HG02852 (cell line): ENCODE data around the gene GABRG3.

Experiments used
- ATAC-seq: cut with Tn5 transposase; IDR thresholded peaks from one replicate; pipeline ENCODE4 v1.9.1; 2021; ENCODE audit warnings: mild to moderate bottlenecking, moderate library complexity; ENCODE audit not compliant: unreplicated experiment

The GABRG3 gene

DNA sequence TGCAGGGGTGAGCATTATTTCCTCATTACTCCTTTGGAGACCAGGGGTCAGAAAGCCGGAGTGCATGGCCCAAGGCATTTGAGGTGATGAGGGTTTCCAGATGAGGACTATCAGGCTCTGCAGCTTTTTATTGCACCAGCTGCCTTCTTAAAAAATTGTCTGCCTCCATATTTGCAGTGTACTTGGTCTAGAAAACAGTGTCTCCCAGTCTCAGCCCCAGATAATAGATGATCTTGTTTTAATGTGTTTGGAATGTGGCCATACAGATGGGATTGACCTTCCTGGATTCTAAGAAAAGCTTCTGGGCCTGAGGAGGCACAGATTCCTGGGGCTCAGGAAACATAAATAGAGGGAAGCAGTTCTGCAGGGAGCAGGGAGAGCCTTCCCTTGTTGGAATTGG, 123.3 kb downstream of the GABRG3 start:
- ATAC-seq: no peak

- no peak for ATAC-seq
These were observed 125.1 kb downstream of the GABRG3 start for GRCh38 chr15:27095886-27096624.

DNA sequence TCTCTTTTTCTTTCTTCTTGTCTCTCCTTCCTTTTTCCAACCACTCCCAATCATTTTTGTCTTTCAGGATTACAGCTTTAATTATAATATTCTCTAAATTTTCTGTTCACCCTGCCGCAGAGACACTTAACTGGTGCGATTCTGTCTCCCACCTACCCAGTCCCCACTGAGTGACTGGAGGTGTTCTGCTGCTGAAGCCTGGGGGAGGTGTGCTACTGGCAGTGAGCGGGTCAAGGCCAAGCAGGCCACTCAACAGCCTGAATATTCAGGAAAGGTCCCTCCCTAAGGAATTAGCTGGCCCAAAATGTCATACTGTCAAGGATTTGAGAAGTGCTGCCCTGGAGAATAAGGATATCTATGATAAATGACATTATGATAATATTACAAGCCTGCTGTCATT, 126.5 kb downstream of the GABRG3 start:
- no peak for ATAC-seq

- ATAC-seq: no peak
These were observed 131.0 kb downstream of the GABRG3 start for GRCh38 chr15:27101982-27102381.

GRCh38 chr15:27111323-27111722, 140.3 kb downstream of the GABRG3 start:
- no peak for ATAC-seq

GRCh38 chr15:27114473-27114872, 143.5 kb downstream of the GABRG3 start:
- ATAC-seq: no peak

DNA sequence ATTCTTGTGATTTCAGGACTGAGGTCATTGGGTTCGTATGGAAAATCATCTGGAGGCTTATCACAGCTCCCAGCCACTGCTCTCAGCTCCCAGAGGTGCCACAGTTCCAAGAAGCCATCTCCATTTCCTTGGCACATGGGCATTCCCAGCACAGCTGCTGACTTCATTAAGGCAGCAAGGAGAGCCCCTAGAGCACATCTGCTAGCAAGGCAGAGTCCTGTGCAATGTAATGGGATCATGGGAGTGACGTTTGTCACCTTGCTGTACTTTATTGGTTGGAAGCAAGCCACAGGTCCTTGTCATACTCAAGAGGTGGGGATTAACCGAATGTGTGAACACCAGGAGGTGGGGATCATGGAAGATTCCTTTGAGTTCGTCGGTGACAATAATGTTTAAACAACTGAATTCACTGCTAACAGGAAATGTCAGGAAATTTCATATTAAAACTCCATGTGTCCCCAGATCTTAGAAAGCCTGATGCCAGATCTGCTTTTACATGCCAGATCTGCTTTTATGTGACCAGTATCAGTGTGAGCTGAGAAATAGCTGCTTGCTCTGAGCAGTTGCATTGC, 148.8 kb downstream of the GABRG3 start:
- no peak for ATAC-seq

DNA sequence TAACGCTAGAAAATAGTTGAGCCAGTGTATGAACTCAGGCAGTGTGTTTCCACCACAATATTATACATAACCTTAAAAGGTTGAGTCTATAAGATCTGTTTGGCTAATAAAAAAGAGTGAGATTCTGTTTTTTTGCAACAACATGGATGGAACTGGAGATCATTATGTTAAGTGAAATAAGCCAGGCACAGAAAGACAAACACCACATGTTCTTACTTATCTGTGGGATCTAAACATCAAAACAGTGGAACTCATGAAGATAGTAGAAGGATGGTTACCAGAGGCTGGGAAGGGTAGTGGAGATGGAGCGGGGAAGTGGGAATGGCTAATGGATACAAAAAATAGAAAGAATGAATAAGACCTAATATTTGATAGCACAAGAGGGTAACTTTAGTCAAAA, 150.7 kb downstream of the GABRG3 start:
- ATAC-seq: no peak

GRCh38 chr15:27123291-27123690, 152.3 kb downstream of the GABRG3 start:
- no peak for ATAC-seq

DNA sequence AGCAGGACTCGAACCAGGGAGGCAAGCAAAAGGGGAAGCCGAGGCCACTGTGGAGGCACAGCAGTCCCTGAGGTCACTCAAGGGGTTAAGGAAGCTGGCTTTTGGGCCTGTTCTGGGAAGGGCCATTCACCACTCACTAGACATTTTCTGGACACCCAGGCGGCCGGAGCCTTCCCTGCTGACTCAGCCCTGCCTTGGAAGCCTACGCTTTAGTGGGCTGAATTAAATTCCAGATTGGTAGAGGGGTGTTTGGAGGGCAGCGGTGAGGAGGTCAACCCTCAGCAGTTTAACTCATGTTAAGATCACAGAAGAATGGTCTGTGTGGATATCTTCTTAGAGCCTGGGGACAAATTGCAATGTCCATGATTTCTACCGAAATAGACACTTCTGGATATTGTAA, 152.8 kb downstream of the GABRG3 start:
- no peak for ATAC-seq

DNA sequence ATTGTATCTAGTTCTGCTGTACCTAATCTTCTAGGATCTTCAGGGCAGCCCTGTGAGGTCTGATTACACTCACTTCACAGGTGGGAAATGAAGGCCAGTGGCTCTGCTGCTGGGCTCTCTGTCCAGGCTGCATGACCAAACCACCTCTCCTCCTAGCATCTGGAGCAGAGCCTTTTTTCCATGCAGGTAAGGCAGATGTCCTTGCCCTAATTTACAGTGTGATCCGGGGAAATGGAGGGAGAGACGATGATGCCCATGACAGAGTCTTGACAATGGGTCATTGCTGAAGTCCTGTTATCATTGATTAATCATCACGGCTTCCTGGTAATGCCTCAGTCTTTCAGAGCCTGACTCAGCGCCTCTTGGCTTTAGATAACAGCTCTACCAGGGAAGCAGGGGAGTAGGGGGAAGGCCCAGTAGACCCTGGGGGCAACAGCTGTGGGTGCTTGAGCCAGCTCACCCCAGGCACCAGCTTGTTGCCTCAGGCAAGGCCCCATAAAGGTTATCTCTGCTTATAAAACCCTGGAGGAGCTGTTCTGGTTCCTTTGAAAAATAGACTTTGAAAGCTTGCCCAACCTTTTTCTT, 153.4 kb downstream of the GABRG3 start:
- no peak for ATAC-seq

- no peak for ATAC-seq
These were observed 154.2 kb downstream of the GABRG3 start for GRCh38 chr15:27125185-27125584.

GRCh38 chr15:27126449-27126848, 155.5 kb downstream of the GABRG3 start:
- no peak for ATAC-seq

DNA sequence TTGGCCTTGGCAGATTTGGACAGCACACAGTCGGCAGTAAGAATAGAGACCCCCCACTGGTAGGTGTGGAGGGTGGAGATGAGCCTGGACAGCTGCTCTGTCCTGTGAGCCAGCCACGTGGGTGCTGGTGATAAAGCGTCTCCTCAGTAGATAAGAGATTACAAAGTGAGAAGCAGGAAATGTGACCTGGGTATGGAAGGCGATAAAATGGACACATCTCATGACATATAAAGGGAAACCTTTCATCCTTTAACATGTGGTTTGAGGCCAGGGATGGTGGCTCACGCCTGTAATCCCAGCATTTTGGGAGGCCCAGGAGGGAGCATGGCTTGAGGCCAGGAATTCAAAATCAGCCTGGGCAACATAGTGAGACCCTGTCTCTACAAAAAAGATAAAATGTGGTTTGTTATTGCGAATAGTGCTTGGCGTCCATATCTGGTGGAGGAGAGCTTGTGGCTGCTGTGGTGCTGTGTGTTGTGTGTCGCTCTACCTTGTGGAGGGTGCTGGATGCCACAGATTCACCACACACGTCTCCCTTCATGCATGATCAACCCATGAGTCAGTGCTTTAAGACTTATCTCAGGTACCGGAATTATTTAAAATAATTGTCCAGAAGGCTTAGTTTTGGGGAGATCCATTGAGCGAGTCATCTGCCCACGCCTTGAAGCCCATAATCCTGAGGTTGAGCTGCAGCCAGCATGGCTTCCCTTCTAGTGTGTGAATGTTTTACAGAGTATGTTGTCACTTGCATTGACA, 157.0 kb downstream of the GABRG3 start:
- no peak for ATAC-seq

DNA sequence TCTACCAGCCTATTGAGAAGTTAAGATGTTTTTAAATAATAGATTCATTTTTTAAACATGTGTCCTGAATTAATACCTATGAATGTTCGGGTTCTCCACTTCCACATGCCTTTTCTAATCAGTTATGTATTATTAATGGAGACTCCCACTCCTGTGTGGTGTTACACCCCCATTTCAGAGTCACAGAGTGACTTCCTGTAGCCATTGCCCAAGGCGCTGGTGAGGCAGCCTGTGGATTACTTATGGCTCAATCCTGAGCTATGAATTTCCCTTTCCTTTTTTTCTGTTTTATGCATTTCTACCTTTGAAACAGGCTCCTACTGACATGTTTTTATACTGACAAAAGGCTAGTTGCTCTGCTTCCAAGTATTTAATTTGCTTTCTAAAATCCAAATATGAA, 162.3 kb downstream of the GABRG3 start:
- no peak for ATAC-seq

- ATAC-seq: no peak
These were observed 163.5 kb downstream of the GABRG3 start for GRCh38 chr15:27134481-27134880.

DNA sequence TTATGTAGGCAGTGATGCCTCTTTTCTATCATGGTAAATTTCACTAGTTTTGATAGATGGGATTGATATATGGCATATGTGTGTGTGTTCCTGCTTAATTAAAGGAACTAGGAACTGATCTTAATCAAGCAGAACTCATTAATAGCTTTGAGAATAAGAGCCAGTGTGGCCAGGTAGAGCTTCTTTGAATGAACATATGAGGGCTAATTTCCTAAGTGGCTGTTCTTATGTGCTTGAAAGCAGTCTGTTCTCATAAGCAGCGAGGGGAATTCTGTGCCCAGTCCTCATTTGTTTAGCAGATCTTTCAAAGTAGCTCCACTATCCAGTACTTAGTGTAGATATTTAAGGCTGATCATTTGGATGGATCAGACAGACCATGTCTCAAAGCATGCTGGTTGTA, 164.2 kb downstream of the GABRG3 start:
- no peak for ATAC-seq

DNA sequence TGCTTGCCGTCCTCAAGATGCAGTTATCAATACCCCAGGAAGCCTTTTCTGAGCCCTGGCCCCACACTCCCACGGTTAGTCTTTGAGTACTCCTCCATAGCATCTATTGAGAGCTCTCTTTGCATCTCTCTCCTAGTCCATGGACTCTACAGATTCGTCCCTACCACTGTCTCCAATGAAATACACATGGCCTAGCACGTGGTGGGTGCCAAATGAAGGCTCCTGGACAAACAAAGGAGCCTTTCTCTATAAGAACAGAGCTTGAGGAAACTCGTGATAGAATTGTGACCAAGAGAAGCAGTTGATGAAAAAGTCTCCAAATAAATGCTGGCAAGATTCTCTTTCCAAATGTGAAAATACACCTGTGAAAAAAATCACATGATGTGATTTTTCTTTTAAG, 166.1 kb downstream of the GABRG3 start:
- ATAC-seq: no peak

- no peak for ATAC-seq
These were observed 194.6 kb downstream of the GABRG3 start for GRCh38 chr15:27165590-27165989.

DNA sequence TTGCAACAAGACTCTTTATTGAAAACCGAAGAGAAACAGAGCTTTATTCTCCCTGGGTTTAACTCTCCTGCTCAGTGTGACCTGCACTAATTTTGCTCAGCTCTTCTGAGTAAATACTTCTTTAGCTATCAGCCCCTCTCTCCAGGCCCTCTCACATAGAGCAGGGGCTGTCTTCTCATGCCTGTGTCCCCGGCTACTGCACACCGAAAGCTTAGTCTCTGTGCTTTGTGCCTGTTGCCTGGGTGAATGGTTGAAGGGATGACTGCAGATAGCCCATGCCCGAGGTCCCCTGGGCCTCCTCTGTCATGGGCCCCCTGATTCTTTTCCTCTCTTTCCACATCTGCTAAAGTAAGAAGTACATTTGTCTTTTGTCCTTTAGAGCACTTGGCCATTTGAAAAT, 195.9 kb downstream of the GABRG3 start:
- no peak for ATAC-seq

- no peak for ATAC-seq
These were observed 196.8 kb downstream of the GABRG3 start for GRCh38 chr15:27167738-27168137.

DNA sequence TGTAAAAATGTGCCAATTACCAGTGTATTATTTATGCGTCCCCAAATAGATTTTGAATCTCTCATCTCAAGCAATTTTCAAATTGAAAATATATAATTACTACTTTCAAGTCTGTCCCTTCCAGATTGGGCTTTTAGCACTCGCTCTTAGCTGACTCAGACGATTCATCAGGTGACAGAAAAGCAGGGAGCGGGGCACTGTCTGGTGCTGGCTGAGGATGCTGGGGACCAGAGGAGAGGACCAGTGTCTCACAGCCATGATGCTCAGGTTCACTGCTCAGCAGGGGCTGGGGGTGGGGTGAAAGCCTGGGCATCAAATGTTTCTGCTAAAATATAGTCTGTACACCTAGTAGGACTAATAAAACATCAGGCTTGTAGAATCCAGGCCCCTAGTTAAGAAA, 199.9 kb downstream of the GABRG3 start:
- ATAC-seq: no peak
